B cell (primary cell): Measurements from ENCODE around the gene AEBP2. TPM values are rescaled to one million over a fixed set of nuclear protein-coding genes. Genes with fewer than 3 reads are reported as not detected.

Experiments
- ATAC-seq: fragments of 200-7000 bp; cut with Tn5 transposase; one replicate; pipeline ENCODE4 v1.10.0; 2021; ENCODE audit warnings: low read depth, mild to moderate bottlenecking, moderate number of reproducible peaks, moderate library complexity
- CTCF ChIA-PET: fragments of 350-600 bp; sonication (Branson Sonifier 250); formaldehyde crosslinking; loops from one replicate; lab custom pipeline; 2021; ENCODE audit warnings: antibody characterized with exemption, inconsistent platforms; lab: Charles Lee
- POLR2A ChIA-PET: fragments of 350-600 bp; sonication (Branson Sonifier 250); formaldehyde crosslinking; loops from one replicate; lab custom pipeline; 2021; ENCODE audit warnings: antibody characterized with exemption; lab: Charles Lee
- DNase-seq: peaks from one replicate; pipeline ENCODE4 v3.0.0; 2013
- H2AFZ ChIP-seq: 2 replicates; pipeline ENCODE4 v1.6.1; 2012; ENCODE audit warnings: mild to moderate bottlenecking, low read depth, low read length; ENCODE audit not compliant: insufficient read depth, poor library complexity, severe bottlenecking
- H3K27ac ChIP-seq, 2 donors: 1 replicate in 1 of 2; 2 replicates in 1 of 2; pipeline ENCODE4 v1.5.1; 2012 to 2013; ENCODE audit warnings: low read length in 2 of 2, mild to moderate bottlenecking in 2 of 2, moderate library complexity in 1 of 2
- H3K27me3 ChIP-seq, 4 experiments: fragments of 200-600 bp in 1 of 4; sonication (generic) in 1 of 4; replicated peaks in 1 of 4; 1 replicate in 2 of 4; 2 replicates in 2 of 4; pipeline versions ENCODE4 v1.6.1 to v1.7.0; 2013 to 2016; ENCODE audit warnings: low read length in 3 of 4, mild to moderate bottlenecking in 2 of 4, mixed read lengths in 1 of 4, moderate library complexity in 1 of 4; ENCODE audit not compliant: insufficient read depth in 4 of 4, control insufficient read depth in 3 of 4; ENCODE audit errors: control extremely low read depth in 1 of 4
- H3K36me3 ChIP-seq, 2 experiments: replicated peaks in 1 of 2; 1 replicate in 1 of 2; 2 replicates in 1 of 2; pipeline versions ENCODE4 v1.6.1 to v1.7.1; 2013; ENCODE audit warnings: low read length in 1 of 2; ENCODE audit not compliant: insufficient read depth in 2 of 2, control insufficient read depth in 1 of 2; ENCODE audit errors: control extremely low read depth in 1 of 2, extremely low read depth in 1 of 2
- H3K4me1 ChIP-seq, 2 donors: fragments of 200-600 bp in 1 of 2; sonication (generic) in 1 of 2; 1 replicate in 1 of 2; 2 replicates in 1 of 2; pipeline versions ENCODE4 v1.5.1 to v1.6.1; 2013 to 2017; ENCODE audit warnings: low read length in 2 of 2; ENCODE audit not compliant: control insufficient read depth in 2 of 2, insufficient read depth in 2 of 2
- H3K4me2 ChIP-seq: replicated peaks from 2 replicates; pipeline ENCODE3; 2012; ENCODE audit warnings: mild to moderate bottlenecking, low read depth, low read length; ENCODE audit not compliant: poor library complexity, severe bottlenecking
- H3K4me3 ChIP-seq, 5 experiments: fragments of 200-600 bp in 1 of 5; sonication (generic) in 1 of 5; 1 replicate in 3 of 5; 2 replicates in 2 of 5; pipeline versions ENCODE4 v1.5.1 to v1.7.0; 2011 to 2016; ENCODE audit warnings: low read length in 4 of 5, mild to moderate bottlenecking in 4 of 5, low read depth in 2 of 5, control low read depth in 1 of 5, moderate library complexity in 1 of 5; ENCODE audit not compliant: insufficient read depth in 1 of 5; ENCODE audit errors: control extremely low read depth in 1 of 5, extremely low read depth in 1 of 5
- H3K79me2 ChIP-seq: fragments of 200-600 bp; sonication (generic); one replicate; pipeline ENCODE4 v1.6.0; 2016; ENCODE audit warnings: low read length; ENCODE audit not compliant: control insufficient read depth, insufficient read depth
- H3K9ac ChIP-seq: fragments of 200-600 bp; sonication (generic); 2 replicates; pipeline ENCODE4 v1.6.1; 2017; ENCODE audit warnings: mild to moderate bottlenecking, low read length, moderate library complexity
- H3K9me3 ChIP-seq, 3 donors: one replicate each; pipeline versions ENCODE4 v1.6.1 to v1.7.1; 2013; ENCODE audit warnings: low read length in 2 of 3; ENCODE audit not compliant: control insufficient read depth in 2 of 3, insufficient read depth in 1 of 3; ENCODE audit errors: control extremely low read depth in 1 of 3
- H4K20me1 ChIP-seq: 2 replicates; pipeline ENCODE4 v1.6.0; 2012; ENCODE audit warnings: mild to moderate bottlenecking, low read length; ENCODE audit not compliant: insufficient read depth, control insufficient read depth, poor library complexity, severe bottlenecking
- H3K27ac Mint-ChIP-seq: one replicate; pipeline ENCODE4 v1.8.0; 2021; ENCODE audit warnings: mixed read lengths
- H3K27me3 Mint-ChIP-seq: one replicate; pipeline ENCODE4 v1.8.0; 2021; ENCODE audit warnings: mixed read lengths
- H3K4me1 Mint-ChIP-seq: one replicate; pipeline ENCODE4 v1.8.0; 2021; ENCODE audit warnings: mixed read lengths
- H3K4me3 Mint-ChIP-seq: one replicate; pipeline ENCODE4 v1.8.0; 2021; ENCODE audit warnings: mixed read lengths
- H3K9me3 Mint-ChIP-seq: one replicate; pipeline ENCODE4 v1.8.0; 2022; ENCODE audit warnings: mixed read lengths; ENCODE audit not compliant: insufficient read depth
- CTCF ChIP-seq: fragments of 200-600 bp; IDR thresholded peaks from one replicate; pipeline ENCODE4 v1.8.0; 2022; ENCODE audit warnings: antibody characterized with exemption, mild to moderate bottlenecking
- EZH2 ChIP-seq: IDR thresholded peaks from 2 replicates; pipeline ENCODE4 v1.6.1; 2012; ENCODE audit warnings: borderline replicate concordance, low read depth, mild to moderate bottlenecking, moderate library complexity, low read length; ENCODE audit not compliant: insufficient read depth, poor library complexity, severe bottlenecking
- WGBS: methylation state at CpG from one replicate; pipeline ENCODE4 v1.1.5; 2013; ENCODE audit warnings: missing lambda C conversion rate; ENCODE audit not compliant: insufficient coverage; 5-methylcytosine and 5-hydroxymethylcytosine counted together
- intact Hi-C: fragments of 100-400 bp; cut with micrococcal nuclease; formaldehyde crosslinking; loops from one replicate; pipeline ENCODE4 v1.10.0; 2022
- polyA plus RNA-seq: library from polyadenylated mRNA; depleted of rRNA; stranded (reverse); fragments of >200 nt; gene quantifications from 2 replicates; pipeline ENCODE4 v1.2.3, GENCODE V29; 2012
- total RNA-seq, 2 donors: library from RNA; stranded (reverse); fragments of 120-200 nt in 1 of 2; gene quantifications; 1 replicate in 1 of 2; 2 replicates in 1 of 2; pipeline versions ENCODE4 v1.2.3 to v1.2.4, GENCODE V29; 2013 to 2022

AEBP2 gene
- total and polyA plus RNA-seq, 2 donors (not counting 1 experiment from before 2014, with no cell fraction given), result 12.1 to 67.8 TPM

- ChIA-PET CTCF (no interaction called here), POLR2A (no interaction called here)
- no peak overlapping the region for H3K4me2 ChIP-seq
- intact Hi-C loops, result no loop called here
- Mint-ChIP-seq H3K27ac (no peak overlapping the region), H3K9me3 (no peaks in the 10 kb centered on the region), H3K4me1 (no peaks in the 10 kb centered on the region), H3K4me3 (no peak overlapping the region), H3K27me3 (no peaks in the 10 kb centered on the region)
- H3K36me3 ChIP-seq, result peaks cover 0 to under 1% of the 10 kb centered on the region in 2 experiments
- ATAC-seq (no peak), DNase-seq (no peak)
- TF ChIP-seq EZH2 (no peak), CTCF (no peak)
- no peak overlapping the region for H3K9ac ChIP-seq
- WGBS, result 90% methylated on average over 6 of the region's 7 CpGs
- H4K20me1 ChIP-seq, result no peaks in the 10 kb centered on the region
- H3K27me3 ChIP-seq, result no peaks in the 10 kb centered on the region
- no peak overlapping the region for H3K27ac ChIP-seq
- no peaks in the 10 kb centered on the region for H3K4me1 ChIP-seq
- no peak overlapping the region for H2AFZ ChIP-seq
- no peak overlapping the region for H3K4me3 ChIP-seq
- no peaks in the 10 kb centered on the region for H3K9me3 ChIP-seq
- H3K79me2 ChIP-seq, result no peaks in the 10 kb centered on the region
Measured at GRCh38 chr12:19525274-19525673, 86.0 kb downstream of the AEBP2 start.

GRCh38 chr12:19527866-19528265 is 88.6 kb downstream of the AEBP2 start:
- H3K4me3 ChIP-seq, result no peak overlapping the region
- WGBS, result no CpG with 5 or more reads among the region's 3 CpGs
- H3K4me2 ChIP-seq, result no peak overlapping the region
- no peaks in the 10 kb centered on the region for H3K4me1 ChIP-seq
- no peak overlapping the region for H3K27ac ChIP-seq
- CTCF ChIA-PET, result no interaction called here
- H3K27me3 ChIP-seq, result no peaks in the 10 kb centered on the region
- ATAC-seq, result no peak
- H3K36me3 ChIP-seq, result no peaks in the 10 kb centered on the region
- POLR2A ChIA-PET, result no interaction called here
- DNase-seq, result no peak
- no peaks in the 10 kb centered on the region for H4K20me1 ChIP-seq
- Mint-ChIP-seq H3K4me3 (no peak overlapping the region), H3K9me3 (no peaks in the 10 kb centered on the region), H3K4me1 (no peaks in the 10 kb centered on the region), H3K27ac (no peak overlapping the region), H3K27me3 (no peaks in the 10 kb centered on the region)
- no peaks in the 10 kb centered on the region for H3K9me3 ChIP-seq
- no peak overlapping the region for H3K9ac ChIP-seq
- TF ChIP-seq CTCF (no peak), EZH2 (no peak)
- H3K79me2 ChIP-seq, result no peaks in the 10 kb centered on the region
- intact Hi-C loops, result no loop called here
- H2AFZ ChIP-seq, result no peak overlapping the region
